PC-3 (cell line): Measurements from ENCODE around the gene TNFAIP8.

Source experiments
- EZH2 ChIP-seq: fragments of 300-600 bp; sonication (generic); IDR thresholded peaks from one replicate; pipeline ENCODE4 v1.6.1; 2017; ENCODE audit warnings: antibody characterized with exemption, mild to moderate bottlenecking, low read length; ENCODE audit not compliant: unreplicated experiment
- TF ChIP-seq, protein P1 (sequence below): fragments of 300-600 bp; sonication (generic); conservative IDR thresholded peaks from 2 replicates; pipeline ENCODE4 v1.5.1; 2017; ENCODE audit warnings: antibody characterized with exemption, low read depth, mild to moderate bottlenecking, low read length

GRCh38 chr5:119382169-119382568, 26.4 kb downstream of the TNFAIP8 start:
- TF ChIP-seq, protein P1, sequence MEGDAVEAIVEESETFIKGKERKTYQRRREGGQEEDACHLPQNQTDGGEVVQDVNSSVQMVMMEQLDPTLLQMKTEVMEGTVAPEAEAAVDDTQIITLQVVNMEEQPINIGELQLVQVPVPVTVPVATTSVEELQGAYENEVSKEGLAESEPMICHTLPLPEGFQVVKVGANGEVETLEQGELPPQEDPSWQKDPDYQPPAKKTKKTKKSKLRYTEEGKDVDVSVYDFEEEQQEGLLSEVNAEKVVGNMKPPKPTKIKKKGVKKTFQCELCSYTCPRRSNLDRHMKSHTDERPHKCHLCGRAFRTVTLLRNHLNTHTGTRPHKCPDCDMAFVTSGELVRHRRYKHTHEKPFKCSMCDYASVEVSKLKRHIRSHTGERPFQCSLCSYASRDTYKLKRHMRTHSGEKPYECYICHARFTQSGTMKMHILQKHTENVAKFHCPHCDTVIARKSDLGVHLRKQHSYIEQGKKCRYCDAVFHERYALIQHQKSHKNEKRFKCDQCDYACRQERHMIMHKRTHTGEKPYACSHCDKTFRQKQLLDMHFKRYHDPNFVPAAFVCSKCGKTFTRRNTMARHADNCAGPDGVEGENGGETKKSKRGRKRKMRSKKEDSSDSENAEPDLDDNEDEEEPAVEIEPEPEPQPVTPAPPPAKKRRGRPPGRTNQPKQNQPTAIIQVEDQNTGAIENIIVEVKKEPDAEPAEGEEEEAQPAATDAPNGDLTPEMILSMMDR, result no peak
- no peak for TF ChIP-seq EZH2
